Osteocyte (in vitro differentiated cells): ENCODE measurements around the gene DRD3. TPM values are rescaled to one million over a fixed set of nuclear protein-coding genes. Genes with fewer than 3 reads are reported as not detected.

Experiments used
- DNase-seq: peaks from one replicate; pipeline ENCODE4 v3.0.0; 2021; ENCODE audit warnings: mixed read lengths; ENCODE audit not compliant: unreplicated experiment; ENCODE audit errors: extremely low spot score
- H3K27ac Mint-ChIP-seq: one replicate; pipeline ENCODE4 v1.8.0; 2021; ENCODE audit warnings: mild to moderate bottlenecking, mixed read lengths; ENCODE audit not compliant: unreplicated experiment
- H3K27me3 Mint-ChIP-seq: one replicate; pipeline ENCODE4 v1.8.0; 2021; ENCODE audit warnings: mixed read lengths; ENCODE audit not compliant: unreplicated experiment
- H3K36me3 Mint-ChIP-seq: one replicate; pipeline ENCODE4 v1.8.0; 2021; ENCODE audit warnings: mixed read lengths; ENCODE audit not compliant: unreplicated experiment
- H3K4me1 Mint-ChIP-seq: one replicate; pipeline ENCODE4 v1.8.0; 2021; ENCODE audit warnings: mixed read lengths; ENCODE audit not compliant: unreplicated experiment
- H3K4me3 Mint-ChIP-seq: one replicate; pipeline ENCODE4 v1.8.0; 2021; ENCODE audit warnings: mild to moderate bottlenecking, moderate library complexity, mixed read lengths; ENCODE audit not compliant: unreplicated experiment
- H3K9me3 Mint-ChIP-seq: one replicate; pipeline ENCODE4 v1.8.0; 2021; ENCODE audit warnings: mixed read lengths; ENCODE audit not compliant: unreplicated experiment
- CTCF ChIP-seq: fragments of 200-600 bp; sonication (generic); IDR thresholded peaks from 2 replicates; pipeline ENCODE4 v1.5.0; 2021; ENCODE audit warnings: antibody characterized with exemption, mild to moderate bottlenecking, moderate library complexity
- total RNA-seq: library from RNA; stranded (reverse); gene quantifications from 2 replicates; pipeline ENCODE4 v1.2.1, GENCODE V29; 2021

The DRD3 gene
- total RNA-seq, 1 donor from 2014 or later, result not detected

GRCh38 chr3:114089675-114090074, 89.2 kb downstream of the DRD3 start:
- H3K4me3 Mint-ChIP-seq, result no peak overlapping the region
- H3K36me3 Mint-ChIP-seq, result peaks cover 18% of the 10 kb centered on the region
- no peak for DNase-seq
- no peaks in the 10 kb centered on the region for H3K27me3 Mint-ChIP-seq
- no peak overlapping the region for H3K27ac Mint-ChIP-seq
- H3K4me1 Mint-ChIP-seq, result peaks cover 16% of the 10 kb centered on the region
- TF ChIP-seq CTCF, result no peak
- no peaks in the 10 kb centered on the region for H3K9me3 Mint-ChIP-seq

GRCh38 chr3:114086356-114086755, 92.5 kb downstream of the DRD3 start:
- no peak for DNase-seq
- Mint-ChIP-seq H3K9me3 (no peaks in the 10 kb centered on the region), H3K4me1 (no peaks in the 10 kb centered on the region), H3K27me3 (no peaks in the 10 kb centered on the region), H3K4me3 (no peak overlapping the region), H3K36me3 (peaks cover 29% of the 10 kb centered on the region), H3K27ac (no peak overlapping the region)
- TF ChIP-seq CTCF, result no peak

- H3K36me3 Mint-ChIP-seq, result peaks cover 41% of the 10 kb centered on the region
- DNase-seq, result no peak
- peaks cover under 1% of the 10 kb centered on the region for H3K4me1 Mint-ChIP-seq
- no peak overlapping the region for H3K27ac Mint-ChIP-seq
- no peaks in the 10 kb centered on the region for H3K27me3 Mint-ChIP-seq
- no peak for TF ChIP-seq CTCF
- H3K9me3 Mint-ChIP-seq, result no peaks in the 10 kb centered on the region
- H3K4me3 Mint-ChIP-seq, result no peak overlapping the region
Observed at GRCh38 chr3:114083112-114083511, 95.7 kb downstream of the DRD3 start.

- Mint-ChIP-seq H3K4me1 (peaks cover 3% of the 10 kb centered on the region), H3K36me3 (peaks cover 42% of the 10 kb centered on the region), H3K9me3 (no peaks in the 10 kb centered on the region), H3K27me3 (no peaks in the 10 kb centered on the region), H3K4me3 (no peak overlapping the region), H3K27ac (no peak overlapping the region)
- no peak for TF ChIP-seq CTCF
- no peak for DNase-seq
Observed at GRCh38 chr3:114081037-114081436, 97.8 kb downstream of the DRD3 start.

- peaks cover 3% of the 10 kb centered on the region for H3K4me1 Mint-ChIP-seq
- H3K27ac Mint-ChIP-seq, result no peak overlapping the region
- H3K9me3 Mint-ChIP-seq, result no peaks in the 10 kb centered on the region
- H3K4me3 Mint-ChIP-seq, result no peak overlapping the region
- H3K36me3 Mint-ChIP-seq, result peaks cover 38% of the 10 kb centered on the region
- no peaks in the 10 kb centered on the region for H3K27me3 Mint-ChIP-seq
- no peak for DNase-seq
- TF ChIP-seq CTCF, result no peak
Observed at GRCh38 chr3:114080201-114080600, 98.7 kb downstream of the DRD3 start.
